H9 (cell line): ENCODE measurements around the gene HPS4. TPM values are rescaled to one million over a fixed set of nuclear protein-coding genes. Genes with fewer than 3 reads are reported as not detected.

Experiments used
- DNase-seq: peaks from one replicate; pipeline ENCODE4 v3.0.0-alpha.2; 2017
- H2AFZ ChIP-seq: one replicate; pipeline ENCODE4 v1.6.1; 2013; ENCODE audit warnings: mild to moderate bottlenecking, low read length, control low read depth, moderate library complexity
- H2AK5ac ChIP-seq: 2 replicates; pipeline ENCODE4 v1.6.1; 2013; ENCODE audit warnings: low read length, control low read depth, mixed read lengths; ENCODE audit not compliant: insufficient read length
- H2BK120ac ChIP-seq: one replicate; pipeline ENCODE4 v1.6.1; 2013; ENCODE audit warnings: low read depth, mild to moderate bottlenecking, low read length, control low read depth, inconsistent platforms; ENCODE audit not compliant: poor library complexity, severe bottlenecking
- H2BK12ac ChIP-seq: 2 replicates; pipeline ENCODE4 v1.6.1; 2013; ENCODE audit warnings: low read length, control low read depth, mixed read lengths, low read depth; ENCODE audit not compliant: insufficient read length
- H2BK15ac ChIP-seq: 2 replicates; pipeline ENCODE4 v1.6.1; 2013; ENCODE audit warnings: low read depth, low read length, control low read depth
- H2BK20ac ChIP-seq: one replicate; pipeline ENCODE4 v1.6.1; 2013; ENCODE audit warnings: low read depth, mild to moderate bottlenecking, low read length, control low read depth, inconsistent platforms; ENCODE audit not compliant: poor library complexity, severe bottlenecking
- H2BK5ac ChIP-seq: 2 replicates; pipeline ENCODE4 v1.6.1; 2013; ENCODE audit warnings: low read length, control low read depth, mixed read lengths; ENCODE audit not compliant: insufficient read length
- H3K14ac ChIP-seq: 2 replicates; pipeline ENCODE4 v1.6.1; 2013; ENCODE audit warnings: low read length, control low read depth; ENCODE audit not compliant: insufficient read depth
- H3K18ac ChIP-seq: 2 replicates; pipeline ENCODE4 v1.6.1; 2013; ENCODE audit warnings: low read depth, mild to moderate bottlenecking, mixed read lengths, low read length, control low read depth; ENCODE audit not compliant: insufficient read length
- H3K23ac ChIP-seq: 2 replicates; pipeline ENCODE4 v1.6.1; 2013; ENCODE audit warnings: low read length, control low read depth, mixed read lengths, low read depth; ENCODE audit not compliant: insufficient read length
- H3K23me2 ChIP-seq: 2 replicates; pipeline ENCODE4 v1.6.1; 2013; ENCODE audit warnings: low read depth, mild to moderate bottlenecking, mixed read lengths, low read length, control low read depth; ENCODE audit not compliant: insufficient read length, poor library complexity, severe bottlenecking
- H3K27ac ChIP-seq: 2 replicates; pipeline ENCODE4 v1.5.1; 2013; ENCODE audit warnings: low read length, control low read depth, mixed read lengths, low read depth; ENCODE audit not compliant: insufficient read length
- H3K27me3 ChIP-seq: 2 replicates; pipeline ENCODE4 v1.6.1; 2013; ENCODE audit warnings: low read length, control low read depth, inconsistent platforms; ENCODE audit not compliant: insufficient read depth
- H3K4ac ChIP-seq: 2 replicates; pipeline ENCODE4 v1.6.1; 2013; ENCODE audit warnings: low read depth, mild to moderate bottlenecking, control low read depth, inconsistent platforms, low read length, moderate library complexity
- H3K4me1 ChIP-seq: 2 replicates; pipeline ENCODE4 v1.6.1; 2013; ENCODE audit warnings: low read length, control low read depth, inconsistent platforms; ENCODE audit not compliant: insufficient read depth
- H3K4me2 ChIP-seq: 2 replicates; pipeline ENCODE4 v1.6.1; 2013; ENCODE audit warnings: low read length, control low read depth, mixed read lengths; ENCODE audit not compliant: insufficient read length, insufficient read depth
- H3K56ac ChIP-seq: 2 replicates; pipeline ENCODE4 v1.6.1; 2013; ENCODE audit warnings: low read depth, mild to moderate bottlenecking, mixed read lengths, low read length, control low read depth; ENCODE audit not compliant: insufficient read length
- H3K79me1 ChIP-seq: 2 replicates; pipeline ENCODE4 v1.6.1; 2013; ENCODE audit warnings: low read depth, mild to moderate bottlenecking, moderate library complexity, low read length, control low read depth, inconsistent platforms; ENCODE audit not compliant: insufficient read depth, poor library complexity, severe bottlenecking
- H3K79me2 ChIP-seq: 2 replicates; pipeline ENCODE4 v1.6.1; 2013; ENCODE audit warnings: low read length, control low read depth, inconsistent platforms; ENCODE audit not compliant: insufficient read depth
- H3K9ac ChIP-seq: 2 replicates; pipeline ENCODE4 v1.6.1; 2013; ENCODE audit warnings: low read length, control low read depth, mixed read lengths; ENCODE audit not compliant: insufficient read length; ENCODE audit errors: extremely low read depth
- H3K9me3 ChIP-seq: one replicate; pipeline ENCODE4 v1.6.1; 2013; ENCODE audit warnings: low read depth, low read length, inconsistent platforms; ENCODE audit not compliant: control insufficient read depth
- H3T11ph ChIP-seq: one replicate; pipeline ENCODE4 v1.6.1; 2013; ENCODE audit warnings: mild to moderate bottlenecking, low read length, control low read depth, inconsistent platforms
- H4K20me1 ChIP-seq: one replicate; pipeline ENCODE4 v1.6.1; 2013; ENCODE audit not compliant: control insufficient read depth, insufficient read length, insufficient read depth
- H4K5ac ChIP-seq: 2 replicates; pipeline ENCODE4 v1.6.1; 2013; ENCODE audit warnings: low read depth, mild to moderate bottlenecking, mixed read lengths, low read length, control low read depth; ENCODE audit not compliant: insufficient read length
- H4K8ac ChIP-seq: replicated peaks from 2 replicates; pipeline ENCODE4 v1.6.1; 2013; ENCODE audit warnings: low read length, control low read depth, mixed read lengths, low read depth; ENCODE audit not compliant: insufficient read length
- H4K91ac ChIP-seq: 2 replicates; pipeline ENCODE4 v1.6.1; 2013; ENCODE audit warnings: low read depth, mild to moderate bottlenecking, moderate library complexity, mixed read lengths, low read length, control low read depth; ENCODE audit not compliant: insufficient read length
- H3K27ac Mint-ChIP-seq, 3 experiments: 2 replicates in 2 of 3; 3 replicates in 1 of 3; pipeline ENCODE4 v1.8.0; 2020 to 2021; ENCODE audit warnings: mixed read lengths in 3 of 3, mild to moderate bottlenecking in 1 of 3, moderate library complexity in 1 of 3
- H3K27me3 Mint-ChIP-seq: 2 replicates; pipeline ENCODE4 v1.8.0; 2021; ENCODE audit warnings: low read depth, mild to moderate bottlenecking, moderate library complexity, mixed read lengths
- H3K36me3 Mint-ChIP-seq, 3 experiments: 2 replicates in 2 of 3; 3 replicates in 1 of 3; pipeline ENCODE4 v1.8.0; 2020 to 2021; ENCODE audit warnings: low read depth in 3 of 3, mixed read lengths in 3 of 3; ENCODE audit not compliant: insufficient read depth in 1 of 3
- H3K4me1 Mint-ChIP-seq, 2 experiments: 2 replicates each; pipeline ENCODE4 v1.8.0; 2020; ENCODE audit warnings: mixed read lengths in 2 of 2
- H3K4me3 Mint-ChIP-seq, 2 experiments: 2 replicates in 1 of 2; 3 replicates in 1 of 2; pipeline ENCODE4 v1.8.0; 2020 to 2021; ENCODE audit warnings: mild to moderate bottlenecking in 2 of 2, mixed read lengths in 2 of 2, moderate library complexity in 1 of 2
- H3K9me3 Mint-ChIP-seq, 2 experiments: 2 replicates in 1 of 2; 3 replicates in 1 of 2; pipeline ENCODE4 v1.8.0; 2020; ENCODE audit warnings: mild to moderate bottlenecking in 2 of 2, mixed read lengths in 2 of 2, moderate library complexity in 1 of 2
- CTCF ChIP-seq: fragments of 200-600 bp; sonication (generic); conservative IDR thresholded peaks from 3 replicates; pipeline ENCODE4 v1.8.0; 2021; ENCODE audit warnings: antibody characterized with exemption, mild to moderate bottlenecking
- WGBS: extraction: QIAGEN DNeasy Blood & Tissue Kit; methylation state at CpG from one replicate; pipeline ENCODE4 v1.1.7; 2013; ENCODE audit warnings: missing lambda C conversion rate, low lambda C conversion rate, mixed read lengths; ENCODE audit not compliant: insufficient read length; ENCODE audit errors: extremely low coverage; 5-methylcytosine and 5-hydroxymethylcytosine counted together
- total RNA-seq: library from RNA; stranded (reverse); gene quantifications from 2 replicates; pipeline ENCODE4 v1.2.1, GENCODE V29; 2021

The HPS4 gene
- total RNA-seq, 1 experiment from 2014 or later = 26.2 TPM

- no peaks in the 10 kb centered on the region; the same call in 1 of the 2 replicates for H3K79me2 ChIP-seq
- Mint-ChIP-seq H3K4me3 (no peak overlapping the region), H3K9me3 (no peaks in the 10 kb centered on the region), H3K36me3 (peaks cover 25 to 69% (median 59%) of the 10 kb centered on the region in 3 experiments), H3K4me1 (peaks cover 5% of the 10 kb centered on the region in 2 experiments), H3K27ac (no peak overlapping the region), H3K27me3 (no peaks in the 10 kb centered on the region)
- no peak overlapping the region for H3K4me2 ChIP-seq
- H3K9ac ChIP-seq = no peak overlapping the region
- H4K5ac ChIP-seq = no peak overlapping the region
- H3K27me3 ChIP-seq = no peaks in the 10 kb centered on the region
- H2BK12ac ChIP-seq = no peak overlapping the region
- no peak overlapping the region for H3K14ac ChIP-seq
- H3T11ph ChIP-seq = no peak overlapping the region
- H3K56ac ChIP-seq = no peak overlapping the region
- WGBS = no CpG with 5 or more reads among the region's 5 CpGs
- H2BK5ac ChIP-seq = no peak overlapping the region
- no peaks in the 10 kb centered on the region for H3K9me3 ChIP-seq
- H2BK120ac ChIP-seq = no peak overlapping the region
- H3K79me1 ChIP-seq = no peaks in the 10 kb centered on the region
- H3K18ac ChIP-seq = no peak overlapping the region
- no peak overlapping the region for H2BK20ac ChIP-seq
- no peak overlapping the region for H4K8ac ChIP-seq
- no peak overlapping the region for H3K4ac ChIP-seq
- no peak overlapping the region for H2AK5ac ChIP-seq
- no peaks in the 10 kb centered on the region for H3K4me1 ChIP-seq
- H3K23me2 ChIP-seq = no peaks in the 10 kb centered on the region
- no peak overlapping the region for H2AFZ ChIP-seq
- no peak overlapping the region for H4K91ac ChIP-seq
- no peak overlapping the region for H3K23ac ChIP-seq
- TF ChIP-seq CTCF = no peak
- H2BK15ac ChIP-seq = no peak overlapping the region
- H3K27ac ChIP-seq = no peak overlapping the region
- no peaks in the 10 kb centered on the region for H4K20me1 ChIP-seq
- no peak for DNase-seq
These were observed 21.5 kb downstream of the HPS4 start for GRCh38 chr22:26462051-26462450.
